Stimulated activated CD8-positive, alpha-beta memory T cell treated with anti-CD3 and anti-CD28 coated beads, Interleukin-2, amount 100 ng/mL, for 48 hours (primary cell): Measurements from ENCODE around the gene KHSRP.
"Not testable (repeated sequence)": the region's sequence is repeated elsewhere in the genome, so short reads cannot be mapped to it uniquely, and the experiment has no call there.

Experiments
- DNase-seq, 2 donors: peaks; one replicate each; pipeline ENCODE4 v3.0.0-alpha.2; 2020; ENCODE audit warnings: low read depth in 2 of 2

Gene KHSRP

GRCh38 chr19:6421075-6422014, 3.3 kb downstream of the KHSRP start:
- no peak for DNase-seq

GRCh38 chr19:6418562-6418932, 6.1 kb downstream of the KHSRP start:
- DNase-seq, result no peak

- no peak for DNase-seq
Observed at GRCh38 chr19:6417713-6418561, 6.7 kb downstream of the KHSRP start.

- DNase-seq, result no peak
Observed at GRCh38 chr19:6416658-6417405, 7.8 kb downstream of the KHSRP start.

GRCh38 chr19:6415591-6416190, 8.9 kb downstream of the KHSRP start:
- no peak for DNase-seq

- no peak for DNase-seq
Observed at GRCh38 chr19:6414793-6415590, 9.6 kb downstream of the KHSRP start.

GRCh38 chr19:6413721-6414643, 10.6 kb downstream of the KHSRP start:
- DNase-seq, result no peak

- no peak for DNase-seq
Observed at GRCh38 chr19:6413291-6413690, 11.3 kb downstream of the KHSRP start.

- DNase-seq, result no peak
Observed at GRCh38 chr19:6412447-6413091, 12.0 kb downstream of the KHSRP start.

- no peak for DNase-seq
Observed at GRCh38 chr19:6412061-6412446, 12.6 kb downstream of the KHSRP start.

- no peak for DNase-seq
Observed at GRCh38 chr19:6409346-6409745, 15.3 kb downstream of the KHSRP start.

- DNase-seq, result no peak
Observed at GRCh38 chr19:6406401-6406800, 18.2 kb downstream of the KHSRP start.

GRCh38 chr19:6402837-6403608, 21.6 kb downstream of the KHSRP start:
- DNase-seq, result no peak

- DNase-seq, result no peak
Observed at GRCh38 chr19:6402058-6402457, 22.6 kb downstream of the KHSRP start.

- DNase-seq, result not testable (repeated sequence)
Observed at GRCh38 chr19:6400062-6400944, 24.3 kb downstream of the KHSRP start.

- DNase-seq, result no peak
Observed at GRCh38 chr19:6396305-6396704, 28.3 kb downstream of the KHSRP start.

- no peak for DNase-seq
Observed at GRCh38 chr19:6394831-6395230, 29.8 kb downstream of the KHSRP start.
